ENCODE measurements around the gene PRKCH.
A peak's percentile ranks its signal among the peaks of the same experiment; 100 is the strongest.

PRKCH gene

DNA sequence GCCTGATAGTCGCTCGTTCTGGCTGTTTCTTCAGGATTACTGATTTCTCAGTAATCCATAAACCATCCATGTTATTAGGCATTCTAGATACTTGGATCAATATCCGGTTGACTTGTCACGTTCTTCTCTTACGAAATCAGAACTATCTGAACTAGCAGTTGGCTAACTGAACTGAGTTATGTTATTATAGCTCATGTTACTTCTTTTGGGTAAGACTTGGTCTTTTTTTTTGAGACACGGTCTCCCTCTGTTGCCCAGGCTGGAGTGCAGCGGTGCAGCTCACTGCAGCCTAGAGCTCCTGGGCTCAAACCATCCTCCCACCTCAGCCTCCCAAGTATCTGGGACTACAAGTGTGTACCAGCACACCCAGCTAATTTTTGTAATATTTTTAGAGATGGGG, 178.6 kb downstream of the PRKCH start:
- no peak for DNase-seq

DNA sequence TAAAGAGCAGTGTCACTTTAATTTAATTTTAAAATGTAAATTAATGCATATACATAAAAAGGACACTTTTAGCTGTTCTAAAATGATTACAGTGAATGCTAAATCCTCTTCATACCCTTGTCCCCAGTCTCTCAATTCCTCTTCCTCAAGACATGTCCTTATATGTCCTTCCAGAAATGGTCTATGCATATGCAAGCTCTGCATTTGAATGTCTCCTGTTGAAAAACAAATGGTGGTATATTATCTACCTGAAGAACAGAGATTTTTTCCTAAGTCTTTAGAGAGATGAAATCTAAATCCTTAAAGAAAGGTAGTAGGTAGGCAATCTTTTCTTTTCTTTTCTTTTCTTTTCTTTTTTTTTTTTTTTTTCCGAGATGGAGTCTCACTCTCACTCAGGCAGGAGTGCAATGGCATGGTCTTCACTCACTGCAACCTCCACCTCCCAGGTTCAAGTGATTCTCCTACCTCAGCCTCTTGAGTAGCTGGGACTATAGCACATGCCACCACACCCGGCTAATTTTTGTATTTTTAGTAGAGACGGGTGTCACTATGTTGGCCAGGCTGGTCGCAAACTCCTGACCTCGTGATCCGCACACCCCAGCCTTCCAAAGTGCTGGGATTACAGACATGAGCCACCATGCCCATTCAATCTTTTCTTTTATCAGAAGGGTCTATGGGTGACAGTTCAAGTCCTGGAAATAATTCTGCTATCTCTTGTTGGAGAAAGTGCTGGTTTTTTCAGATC, 180.5 kb downstream of the PRKCH start:
- DNase-seq = no peak

DNA sequence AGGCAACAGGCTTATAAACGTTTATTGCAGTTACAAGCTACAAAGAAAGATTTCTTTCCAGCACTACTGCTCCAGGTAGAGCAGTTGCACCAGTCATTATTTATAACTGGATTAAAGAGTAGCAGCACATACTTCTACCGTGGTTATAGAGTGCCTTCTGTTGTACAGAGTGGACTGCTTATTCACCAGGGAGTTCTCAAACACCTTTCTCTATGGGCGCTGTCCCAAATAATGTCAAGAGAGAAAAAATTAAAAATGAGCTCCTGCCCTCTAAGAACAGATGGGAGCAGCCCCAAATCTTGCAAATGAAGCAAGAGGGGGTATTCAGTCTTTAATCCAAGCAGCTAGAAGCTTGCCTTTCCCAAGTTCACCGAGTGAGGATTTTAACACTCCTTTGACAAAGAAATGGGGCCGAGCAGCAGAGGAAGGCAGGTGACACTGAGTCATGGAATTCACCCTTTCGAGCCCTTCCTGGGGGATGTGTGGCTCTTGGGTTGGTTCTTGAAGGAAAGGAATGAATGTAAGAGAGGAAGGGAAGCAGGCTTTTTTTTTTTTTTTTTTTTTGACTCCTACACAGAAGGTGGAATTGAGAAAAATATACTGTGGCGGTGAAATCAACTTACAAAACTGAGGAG, 181.2 kb downstream of the PRKCH start:
- no peak for DNase-seq

DNA sequence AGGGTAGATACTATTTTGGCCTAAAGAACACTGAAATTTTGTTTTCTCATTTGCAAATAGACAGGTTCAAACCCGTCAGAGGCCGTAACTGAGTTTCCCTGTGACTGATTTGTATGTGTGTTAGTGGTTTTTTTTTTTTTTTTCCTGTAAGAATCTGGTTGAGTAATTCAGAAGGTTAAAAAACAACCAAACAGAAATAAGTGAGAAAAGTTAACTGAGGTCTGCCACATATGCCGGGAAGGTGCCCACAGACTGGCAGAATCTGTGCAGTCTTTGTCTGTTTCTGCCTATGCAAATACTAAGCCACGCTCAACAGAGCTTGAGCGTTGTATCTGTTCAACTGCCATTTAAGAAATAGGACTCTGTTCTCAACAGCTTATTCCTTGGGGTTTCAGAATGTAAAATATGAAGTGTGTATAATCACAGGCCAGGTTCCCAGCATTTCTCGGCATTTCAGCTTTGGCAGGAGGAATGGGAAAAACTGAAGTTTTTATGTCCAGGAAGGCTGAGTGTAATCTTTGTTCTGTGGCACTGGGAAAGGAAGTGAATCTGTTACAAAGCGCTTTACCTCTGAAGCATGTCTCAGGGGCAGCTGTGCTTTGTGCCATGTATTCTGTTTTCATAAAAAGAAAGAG, 181.9 kb downstream of the PRKCH start:
- no peak for DNase-seq

DNA sequence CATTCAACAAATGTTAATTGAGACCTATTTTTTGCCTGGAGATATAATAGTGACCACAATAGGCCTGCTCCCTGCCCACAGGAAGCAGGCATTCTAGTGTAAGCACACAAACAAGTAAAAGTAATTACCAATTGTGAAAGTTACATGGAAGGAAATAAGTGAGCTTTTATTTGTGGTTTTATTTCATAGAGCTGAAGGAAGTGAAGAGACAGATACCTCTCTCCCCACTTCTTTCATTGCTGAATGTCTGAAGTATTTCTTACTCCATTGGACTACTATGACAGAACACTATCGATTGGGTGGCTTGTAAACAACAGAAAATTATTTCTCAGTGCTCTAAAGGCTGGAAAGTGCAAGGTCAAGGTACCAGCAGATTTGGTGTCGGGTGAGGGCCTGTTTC, 183.5 kb downstream of the PRKCH start:
- DNase-seq = no peak

DNA sequence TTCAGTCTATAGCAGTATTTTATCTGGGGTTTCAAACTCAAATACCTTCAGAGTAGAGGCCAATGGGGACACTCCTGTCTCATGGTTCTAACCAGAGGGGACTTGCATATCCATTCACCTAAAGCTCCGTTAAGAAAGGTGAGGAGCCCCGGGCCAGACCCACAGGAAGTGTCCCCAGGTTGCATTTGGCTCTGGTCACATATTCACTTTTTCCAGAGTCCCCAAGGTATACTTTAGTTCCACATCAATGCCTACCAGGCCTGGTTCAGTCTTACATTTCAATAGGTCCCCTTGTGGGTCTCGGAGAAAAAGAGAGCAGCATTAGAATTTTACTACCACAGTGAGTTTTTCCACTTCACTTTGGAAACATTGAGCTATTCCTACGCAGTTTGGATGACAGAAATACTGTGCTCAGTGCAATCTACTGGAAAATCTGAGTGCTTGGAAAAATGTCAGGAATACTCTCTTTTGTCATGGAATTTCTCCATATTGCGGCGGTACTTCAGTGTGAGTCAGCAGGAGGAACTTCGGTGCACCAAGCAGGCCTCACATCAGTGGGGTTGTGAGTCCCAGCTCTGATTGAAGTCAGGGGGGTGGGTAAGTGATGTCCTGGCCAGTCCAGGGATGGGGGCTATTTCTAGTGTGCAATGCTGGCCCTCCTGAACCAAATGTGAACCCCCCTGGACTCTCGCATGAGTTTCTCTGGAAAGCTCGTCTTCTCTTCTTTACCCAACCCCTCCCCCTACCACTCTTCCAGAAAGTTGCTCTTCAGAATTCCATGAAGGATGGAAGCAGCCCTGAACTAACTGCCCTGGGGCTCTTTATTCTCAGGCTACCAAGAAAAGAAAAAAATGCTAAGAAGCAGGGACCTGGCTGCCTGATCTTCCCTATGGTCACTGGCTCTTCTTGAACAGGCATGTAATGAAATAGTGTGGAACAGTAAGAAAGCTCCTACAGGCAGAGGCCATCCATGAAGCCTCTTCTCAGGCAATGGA, 184.7 kb downstream of the PRKCH start:
- no peak for DNase-seq

DNA sequence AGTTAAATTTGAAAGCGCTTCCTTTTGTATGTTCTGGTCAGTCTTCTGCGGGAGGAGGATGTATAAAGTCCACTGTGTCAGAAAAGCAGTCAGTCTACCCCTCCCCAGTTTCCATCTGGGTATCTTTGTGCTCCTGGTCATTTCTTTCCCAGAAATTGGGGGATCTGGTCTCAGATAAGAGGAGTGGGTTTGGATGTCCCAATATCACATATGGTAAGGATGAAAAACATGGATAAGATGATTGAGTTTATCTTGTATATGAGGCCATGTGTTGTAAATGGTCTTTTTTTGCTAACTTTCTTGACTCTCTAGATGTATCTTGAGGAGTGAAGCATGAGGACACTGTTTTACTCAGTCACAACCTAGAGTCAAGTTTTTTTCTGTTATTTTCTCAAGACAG, 187.1 kb downstream of the PRKCH start:
- DNase-seq = no peak

DNA sequence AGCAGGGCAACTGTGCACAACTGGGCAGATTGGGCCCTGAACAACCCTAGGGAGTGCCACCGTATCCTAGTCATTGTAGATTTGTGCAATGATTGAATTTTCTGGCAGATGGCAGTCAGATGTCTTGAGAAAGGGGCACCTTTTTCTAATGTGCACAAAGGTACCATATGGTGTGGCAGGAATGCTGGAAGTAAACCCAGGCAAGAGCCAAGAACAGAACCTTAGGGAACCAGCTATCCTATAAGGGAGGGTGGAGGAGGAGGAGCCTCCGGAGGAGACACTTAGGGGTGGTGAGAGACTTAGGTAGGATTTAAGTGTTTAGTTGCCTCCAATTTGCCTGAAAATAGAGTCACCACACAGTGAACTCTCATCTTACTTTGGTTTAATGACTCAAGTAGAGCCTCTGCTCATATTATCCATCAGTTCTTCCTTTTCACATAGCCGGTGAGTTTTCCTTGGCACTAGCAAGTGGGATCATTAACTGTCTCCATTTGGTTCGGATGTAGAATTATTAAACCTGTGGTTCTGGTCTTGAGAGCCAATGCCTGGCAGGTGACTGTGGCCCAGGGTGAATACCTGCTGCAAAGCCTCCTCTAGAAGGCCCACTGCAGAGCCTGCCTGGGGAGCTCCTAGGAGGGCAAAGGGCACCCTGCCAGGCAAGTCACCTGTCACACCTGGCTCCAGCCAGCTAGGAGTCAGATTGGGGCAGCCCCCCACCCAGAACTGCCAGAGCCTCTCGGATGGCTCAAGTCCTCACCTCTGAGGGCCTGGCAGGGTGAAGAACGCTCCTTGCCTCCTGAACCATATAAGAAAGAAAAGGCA, 189.6 kb downstream of the PRKCH start:
- DNase-seq = no peak

DNA sequence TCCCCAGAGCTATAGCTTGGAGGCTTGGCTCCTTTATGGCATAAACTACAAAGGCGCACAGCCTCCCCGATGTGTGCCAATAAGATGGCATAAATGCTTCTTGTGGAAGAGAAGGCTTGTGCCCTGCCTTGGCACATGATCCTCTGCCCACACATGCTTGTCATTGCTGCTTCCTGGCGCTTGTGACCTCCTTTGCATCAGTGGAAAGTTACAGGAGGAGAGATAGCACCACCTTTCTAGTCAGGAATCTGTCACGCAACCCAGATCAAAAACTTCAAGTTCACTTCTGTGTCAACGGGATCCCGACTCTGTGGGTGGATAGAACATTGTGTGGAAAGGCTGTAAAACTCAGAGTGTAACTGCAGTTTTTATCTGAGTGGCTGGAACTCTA, 190.2 kb downstream of the PRKCH start:
- DNase-seq = no peak

DNA sequence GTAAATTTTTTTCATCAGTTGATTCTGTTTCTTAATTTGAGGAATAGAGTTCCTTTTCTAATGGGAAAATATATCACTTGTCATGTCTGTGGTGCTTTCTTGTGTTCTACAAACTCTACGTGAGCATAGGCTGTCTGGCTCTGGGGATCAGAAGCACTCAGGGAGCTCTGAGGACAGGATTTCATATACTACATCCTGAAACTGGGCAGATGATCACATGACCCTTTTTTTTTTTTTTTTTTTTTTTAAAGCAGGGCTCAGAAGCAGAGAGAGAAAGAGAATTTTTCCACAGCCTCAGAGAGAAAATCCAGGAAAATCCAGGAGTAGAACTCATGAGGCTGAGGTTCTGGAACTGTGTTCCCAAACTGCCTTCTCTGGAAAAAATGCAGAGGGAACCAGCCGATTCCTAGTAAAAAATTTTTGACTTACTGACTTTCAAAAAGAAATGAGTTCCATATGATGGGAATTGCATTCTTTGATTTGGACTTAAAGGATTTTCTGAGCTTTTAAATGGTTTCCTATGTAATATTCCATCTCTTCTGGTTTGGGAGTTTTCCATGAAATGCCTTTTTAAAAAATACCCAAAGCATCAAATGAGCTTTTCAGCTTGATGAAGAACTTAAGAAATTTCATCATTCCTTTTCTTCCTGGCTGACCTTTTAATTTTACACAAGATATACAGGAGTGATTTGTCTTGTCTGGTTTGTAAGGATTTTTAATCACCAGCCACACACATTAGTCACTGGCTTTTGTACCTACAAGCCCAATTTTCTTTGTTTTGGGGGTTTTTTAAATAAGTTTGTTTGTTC, 190.9 kb downstream of the PRKCH start:
- DNase-seq = no peak

DNA sequence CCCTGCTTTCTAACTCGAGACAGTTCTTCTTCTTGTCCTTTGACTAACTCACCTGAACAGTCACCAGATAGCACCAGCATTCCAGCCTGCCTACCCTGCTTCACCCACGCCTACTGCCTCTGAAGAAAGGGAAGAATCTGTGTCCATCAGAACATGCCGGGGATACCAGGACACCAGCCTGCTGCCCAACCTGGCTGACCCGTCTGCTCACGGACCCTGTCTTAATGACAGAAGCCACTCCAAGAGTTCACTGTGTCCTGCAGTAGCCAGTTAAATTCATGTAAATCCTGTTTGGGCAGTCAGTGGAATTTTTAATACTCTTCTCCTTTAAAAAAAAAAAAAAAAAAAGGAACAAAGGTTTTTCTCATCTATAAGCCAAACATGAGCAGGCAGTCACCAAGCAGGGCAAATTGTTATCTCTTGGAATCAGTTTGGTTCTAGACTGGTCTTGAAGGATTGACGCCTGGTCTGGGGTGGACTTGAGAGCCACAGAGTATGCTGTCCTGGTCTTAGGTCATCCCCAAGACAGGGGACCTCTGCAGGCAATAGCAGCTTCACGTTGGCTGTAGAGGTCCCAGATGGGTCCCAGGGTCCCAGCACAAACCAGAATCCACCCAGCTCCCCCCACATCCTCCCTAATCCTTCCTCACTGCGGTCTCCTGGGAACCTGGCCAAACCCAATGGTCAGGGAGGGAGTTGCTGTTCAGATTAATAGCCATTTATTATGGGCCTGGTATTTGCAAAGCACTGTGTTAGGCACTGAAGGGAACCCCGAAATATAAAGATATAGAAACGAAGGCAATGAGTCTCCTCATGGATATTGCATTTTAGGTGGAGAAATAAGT, 192.8 kb downstream of the PRKCH start:
- peak; percentile 45 for DNase-seq

DNA sequence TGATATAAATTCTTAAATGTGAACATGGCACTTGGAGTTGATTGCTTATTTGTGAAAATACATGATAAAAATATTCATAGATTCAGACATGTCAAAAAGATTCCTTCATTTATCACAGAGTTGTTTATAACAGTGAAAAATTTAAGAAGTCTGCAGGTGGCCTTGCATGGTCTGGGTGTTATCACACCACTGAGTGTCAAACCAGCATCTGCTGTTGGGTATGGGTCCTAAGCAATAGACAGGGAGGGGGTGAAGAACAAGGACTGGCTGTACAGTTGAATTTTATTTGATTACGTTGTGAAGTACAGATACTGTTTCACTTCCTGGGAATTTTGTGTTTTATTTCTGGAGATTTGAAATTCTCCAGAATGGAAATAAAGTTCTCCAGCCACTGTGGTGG, 193.5 kb downstream of the PRKCH start:
- DNase-seq = no peak

DNA sequence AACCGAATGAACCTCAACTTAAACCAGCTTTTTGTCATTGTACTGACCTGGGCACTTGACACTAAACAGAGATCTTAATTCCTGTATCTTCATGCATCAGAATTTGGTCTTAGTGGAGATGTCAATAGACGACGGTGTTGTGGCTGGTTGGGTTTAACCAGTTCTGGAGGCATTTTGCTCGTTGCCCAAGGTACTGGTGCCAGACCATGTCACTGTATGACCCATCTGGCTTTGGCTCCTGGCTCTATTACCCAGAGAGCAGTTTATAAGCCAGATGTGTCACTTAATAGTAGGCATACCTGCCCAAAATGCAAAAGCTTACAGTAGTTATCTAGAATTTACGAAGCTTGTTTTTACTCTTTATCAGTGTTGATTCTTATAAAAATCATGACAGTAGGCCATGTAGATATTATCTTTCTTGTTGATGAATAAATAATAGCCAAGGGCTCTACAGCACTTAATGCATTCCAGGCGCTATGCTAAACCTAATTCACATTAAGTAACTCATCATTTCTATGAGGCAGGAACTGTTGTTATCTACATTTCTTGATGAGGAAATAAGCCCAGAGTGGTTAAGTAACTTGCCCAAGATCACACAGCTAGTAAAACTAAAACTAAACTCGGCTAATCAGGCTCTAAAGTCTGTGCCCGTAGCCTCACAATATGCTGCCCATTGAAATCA, 194.2 kb downstream of the PRKCH start:
- DNase-seq = no peak

DNA sequence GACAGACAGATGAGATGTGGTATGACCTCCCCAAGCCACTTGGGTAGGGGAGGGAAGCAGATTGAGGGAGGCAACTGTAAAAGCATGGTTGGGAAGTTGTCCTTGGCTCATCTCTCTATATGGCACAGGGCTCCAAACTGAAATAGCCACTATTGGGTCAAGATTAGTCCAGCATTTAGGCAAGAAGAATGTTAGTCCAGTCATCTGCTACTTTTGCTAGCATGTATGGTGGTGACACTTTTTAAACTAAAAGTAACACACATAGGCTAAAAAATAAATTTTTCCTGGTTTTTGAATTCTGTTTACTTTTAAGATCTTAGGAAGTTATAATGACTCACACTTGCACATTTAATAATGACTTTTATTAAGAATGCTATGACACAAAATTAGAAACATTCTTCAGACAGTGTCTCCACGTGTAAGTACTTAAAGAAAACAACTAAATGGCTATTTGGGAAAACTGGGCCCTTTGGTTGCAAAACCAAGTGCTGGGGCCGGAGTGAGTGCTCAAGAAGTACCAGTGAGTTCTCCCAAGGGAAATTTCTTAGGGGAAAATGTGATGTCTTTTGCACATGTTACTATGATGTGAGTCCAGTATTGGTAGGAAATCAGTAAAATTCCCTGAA, 194.9 kb downstream of the PRKCH start:
- DNase-seq = no peak

DNA sequence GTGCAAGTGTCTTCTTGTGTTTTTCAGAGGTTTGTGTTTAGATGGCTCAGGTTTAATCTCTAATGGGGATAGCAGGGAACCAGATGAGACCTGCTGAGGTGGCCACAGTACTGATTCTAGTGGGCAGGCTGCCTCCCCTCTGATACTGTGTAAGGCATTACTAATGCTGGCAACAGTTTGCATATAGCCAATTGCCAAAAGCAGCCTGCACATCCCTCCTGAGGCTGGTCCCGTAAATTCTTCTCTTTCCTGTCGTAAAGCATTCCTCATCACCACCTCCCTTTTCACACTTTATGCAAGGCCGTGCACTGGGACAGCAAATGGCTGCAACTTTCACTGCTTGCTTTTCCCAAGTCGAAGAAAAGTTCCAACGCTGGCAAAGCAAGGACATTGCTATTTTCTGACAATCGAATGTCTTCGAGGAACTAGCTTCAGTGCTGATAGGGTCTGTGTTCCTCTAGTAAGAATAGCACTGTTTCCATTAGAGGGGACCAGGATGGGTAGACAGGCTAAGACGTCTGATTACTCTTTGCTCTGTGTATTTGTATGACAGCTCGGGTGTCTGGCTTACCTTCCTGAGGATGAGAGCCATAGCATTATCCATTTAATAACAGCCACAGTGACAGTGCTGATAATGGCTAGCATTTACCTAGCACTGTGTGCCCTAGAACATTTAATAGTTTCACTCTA, 195.7 kb downstream of the PRKCH start:
- no peak for DNase-seq

DNA sequence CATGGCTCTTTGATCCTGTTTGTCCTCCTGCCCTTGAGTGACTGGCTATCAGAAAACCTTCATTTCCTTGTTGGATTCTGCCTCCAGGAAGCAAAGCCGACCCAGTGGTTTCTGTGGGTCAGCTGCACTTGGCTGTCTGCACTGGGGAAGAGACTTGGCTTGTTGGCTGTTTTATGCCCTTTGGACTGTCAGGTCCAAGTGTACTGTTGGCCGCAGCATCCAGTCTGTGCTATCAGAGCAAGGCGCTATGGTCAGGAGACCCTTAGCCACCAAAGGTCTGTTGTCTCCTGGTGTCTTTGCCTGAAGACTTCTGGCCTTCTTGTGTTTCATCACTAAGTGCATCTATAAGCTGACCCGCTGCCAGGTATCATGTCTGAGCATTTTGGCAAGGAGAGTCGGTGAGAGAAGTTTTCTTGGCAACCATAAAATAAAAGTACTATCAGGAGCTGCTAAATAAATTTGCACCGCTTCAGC, 196.6 kb downstream of the PRKCH start:
- DNase-seq = no peak

DNA sequence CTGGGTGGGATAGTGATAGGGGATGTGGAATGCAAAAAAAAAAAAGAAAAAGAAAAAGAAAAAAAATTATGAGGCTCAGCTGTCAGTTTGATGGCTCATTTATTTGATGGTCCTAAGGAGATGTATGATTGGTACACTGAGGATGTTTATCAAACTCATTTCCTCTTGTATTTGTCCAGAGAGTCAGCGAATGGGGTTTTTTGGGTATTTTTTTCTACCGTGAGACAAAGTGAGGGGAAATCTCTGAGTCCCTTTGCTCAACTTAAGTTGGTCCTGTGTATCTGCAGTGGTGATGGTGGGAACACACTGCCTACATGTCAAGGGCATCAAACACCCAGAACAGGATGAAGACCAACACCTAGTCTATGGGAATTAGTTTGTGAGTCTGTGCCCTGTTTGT, 197.0 kb downstream of the PRKCH start:
- DNase-seq = no peak

DNA sequence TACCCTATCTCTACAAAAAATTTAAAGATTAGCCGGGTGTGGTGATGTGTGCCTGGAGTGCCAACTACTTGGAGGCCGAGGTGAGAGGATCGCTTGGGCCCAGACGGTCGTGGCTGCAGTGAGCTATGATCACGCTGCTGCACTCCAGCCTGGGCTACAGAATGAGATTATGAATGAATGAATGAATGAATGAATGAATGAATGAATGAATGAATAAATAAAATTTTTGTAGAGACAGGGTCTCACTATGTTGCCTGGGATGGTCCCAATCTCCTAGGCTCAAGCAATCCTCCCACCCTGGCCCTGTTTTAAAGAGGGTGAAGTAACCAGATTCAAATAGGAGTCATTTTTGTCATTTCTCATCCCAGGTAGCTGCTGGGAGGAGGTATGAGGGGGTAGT, 197.7 kb downstream of the PRKCH start:
- DNase-seq = no peak

DNA sequence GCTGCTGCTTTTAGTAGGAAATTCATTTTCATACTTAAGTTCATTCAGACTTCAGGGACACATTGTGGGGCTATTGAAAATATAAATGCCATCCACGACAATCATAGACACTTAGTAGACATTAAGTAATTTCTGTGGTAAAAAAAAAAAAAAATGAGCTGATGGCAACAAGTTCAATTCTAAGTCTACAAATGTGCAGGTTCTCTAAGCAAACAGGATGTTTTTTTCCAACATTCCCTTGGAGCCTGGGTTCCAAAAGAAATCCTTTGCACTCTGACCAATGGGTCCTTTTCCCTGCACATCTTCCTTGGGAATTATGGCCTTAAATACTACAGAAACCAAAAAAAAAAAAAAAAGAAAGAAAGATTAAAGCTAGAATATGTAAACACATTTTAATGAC, 198.4 kb downstream of the PRKCH start:
- no peak for DNase-seq
